Nucleus accumbens (tissue), 56 donors: ENCODE data around the gene SAMD14.

Experiments
- DNase-seq, 56 donors: peaks; one replicate each; lab custom pipeline; 2025; lab: John Stamatoyannopoulos, UW

SAMD14 gene

DNA sequence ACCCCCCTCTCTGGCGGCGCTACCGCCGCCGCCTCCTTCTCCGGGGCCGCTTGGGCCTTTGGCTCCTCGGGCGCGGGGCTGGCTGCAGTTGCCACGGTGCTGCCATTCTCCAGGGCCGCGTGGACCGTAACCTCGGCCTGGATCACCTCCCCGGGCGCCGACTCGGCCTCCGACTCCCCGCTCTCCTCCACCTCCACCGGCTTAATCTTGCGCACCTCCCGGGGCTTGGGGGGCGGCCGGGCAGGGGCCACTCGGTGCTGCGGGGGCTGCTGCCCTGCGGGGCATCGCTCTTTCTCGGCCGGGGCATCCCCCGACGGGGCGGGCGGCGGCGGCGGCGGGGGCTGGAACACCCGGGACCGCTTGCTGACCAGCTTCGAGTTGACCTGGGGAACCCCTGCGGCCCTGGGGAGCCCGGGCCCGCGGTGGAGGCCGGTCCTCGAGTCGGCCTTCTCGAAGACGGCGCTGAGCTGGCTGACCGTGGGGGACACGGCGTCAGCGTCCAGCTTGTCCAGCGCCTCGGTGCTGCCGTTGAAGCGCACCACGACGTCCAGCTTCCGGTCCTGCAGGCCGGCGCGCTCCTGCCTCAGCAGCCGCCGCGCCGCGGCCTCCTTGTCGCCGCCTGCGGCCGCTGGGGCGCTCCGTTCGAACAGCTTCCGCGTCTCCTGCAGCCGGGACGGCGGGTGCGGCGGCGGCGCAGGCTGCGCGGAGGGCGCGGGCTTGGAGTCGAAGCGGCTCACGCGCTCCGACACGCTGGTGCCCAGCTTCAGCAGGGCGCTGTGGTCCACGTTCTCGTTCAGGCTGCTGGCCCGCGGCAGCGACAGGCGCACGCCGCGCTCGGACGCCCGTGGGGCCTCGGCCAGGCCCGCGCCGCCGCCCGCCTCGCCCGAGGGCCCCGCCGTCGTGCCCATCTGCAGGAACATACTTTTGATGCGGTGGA lies 19.7 kb upstream of the SAMD14 start:
- DNase-seq: peak in 23 of 56 donors; percentile 14 to 57 (median 42)

DNA sequence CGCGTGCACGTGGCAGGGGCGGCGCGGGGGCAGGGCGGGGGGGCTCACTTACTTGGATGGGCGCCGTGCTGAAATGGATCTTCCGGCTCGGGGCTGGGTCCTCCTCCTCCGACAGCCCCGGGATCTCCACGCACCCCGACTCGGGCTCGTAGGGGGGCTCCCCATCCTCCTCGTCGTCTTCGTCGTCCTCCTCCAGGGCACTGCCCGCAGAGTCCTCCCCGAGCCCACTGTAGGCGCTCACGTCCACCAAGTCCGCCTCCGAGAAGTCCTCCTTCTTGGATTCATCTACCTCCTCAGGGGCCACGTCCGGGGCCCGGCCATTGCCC lies 19.1 kb upstream of the SAMD14 start:
- DNase-seq: peak in 3 of 56 donors; percentile 41 to 55 (median 55)

DNA sequence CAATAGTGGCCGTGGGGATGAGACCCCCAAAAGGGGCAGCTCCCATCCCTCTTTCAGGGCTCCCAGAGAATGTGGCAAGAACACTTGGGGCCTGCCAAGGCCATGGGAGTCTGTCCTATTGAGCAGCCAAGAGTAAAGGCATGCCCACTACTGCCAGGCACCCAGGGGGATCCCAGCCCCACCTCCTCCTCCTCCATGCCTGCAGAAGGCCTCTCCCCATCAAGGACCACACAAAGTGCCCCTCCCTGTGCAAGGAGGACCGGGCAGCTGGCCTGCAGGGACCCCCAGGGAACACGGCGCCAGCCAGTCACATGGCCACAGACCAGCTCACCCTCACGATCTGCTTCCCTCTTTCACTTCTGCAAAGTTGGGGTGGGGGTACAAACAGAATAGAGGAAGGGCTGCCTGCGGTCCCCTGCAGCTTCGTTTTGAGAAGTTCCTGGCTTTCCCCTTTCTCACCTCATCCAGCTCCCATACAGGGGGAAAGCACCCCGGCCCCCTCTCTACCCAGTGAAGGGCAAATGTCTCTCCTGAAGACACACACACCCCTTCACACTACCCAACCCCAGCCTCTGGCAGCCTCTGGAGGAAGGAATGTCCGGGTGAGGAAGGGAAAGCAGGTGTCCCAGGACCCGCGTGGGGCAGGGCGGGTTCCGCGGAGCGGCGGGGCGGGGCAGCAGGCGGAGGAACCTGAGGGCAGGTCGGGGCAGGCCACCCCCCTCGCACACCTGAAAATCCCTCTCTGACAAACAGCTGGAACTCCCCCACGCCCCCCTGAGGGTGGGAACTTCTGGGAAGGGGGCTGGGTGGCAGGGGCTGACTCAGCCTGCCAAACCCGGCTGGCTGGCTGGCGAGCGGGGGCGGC lies 18.5 kb upstream of the SAMD14 start:
- DNase-seq: peak in 45 of 56 donors; percentile 24 to 77 (median 56)

DNA sequence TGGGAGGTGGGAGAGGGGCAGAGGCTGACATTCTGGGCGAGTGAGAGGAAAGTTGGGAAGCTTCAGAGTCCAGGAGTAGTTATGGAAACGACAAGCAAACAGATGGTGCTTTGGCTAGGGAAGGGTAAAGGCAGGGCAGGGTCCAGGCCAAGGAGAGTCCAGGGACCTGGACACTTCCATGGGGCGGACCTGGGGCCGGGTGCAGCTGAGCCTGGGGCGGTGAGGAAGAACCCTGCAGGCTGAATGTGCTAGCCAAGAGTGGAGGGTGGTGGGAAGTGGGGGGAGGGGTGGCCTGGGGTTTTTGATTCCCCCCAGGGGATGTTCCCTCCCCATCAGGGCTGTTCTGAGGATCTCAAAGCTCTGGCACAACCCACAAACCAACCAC lies 17.9 kb upstream of the SAMD14 start:
- peak in 7 of 56 donors; percentile 31 to 68 (median 58) for DNase-seq

DNA sequence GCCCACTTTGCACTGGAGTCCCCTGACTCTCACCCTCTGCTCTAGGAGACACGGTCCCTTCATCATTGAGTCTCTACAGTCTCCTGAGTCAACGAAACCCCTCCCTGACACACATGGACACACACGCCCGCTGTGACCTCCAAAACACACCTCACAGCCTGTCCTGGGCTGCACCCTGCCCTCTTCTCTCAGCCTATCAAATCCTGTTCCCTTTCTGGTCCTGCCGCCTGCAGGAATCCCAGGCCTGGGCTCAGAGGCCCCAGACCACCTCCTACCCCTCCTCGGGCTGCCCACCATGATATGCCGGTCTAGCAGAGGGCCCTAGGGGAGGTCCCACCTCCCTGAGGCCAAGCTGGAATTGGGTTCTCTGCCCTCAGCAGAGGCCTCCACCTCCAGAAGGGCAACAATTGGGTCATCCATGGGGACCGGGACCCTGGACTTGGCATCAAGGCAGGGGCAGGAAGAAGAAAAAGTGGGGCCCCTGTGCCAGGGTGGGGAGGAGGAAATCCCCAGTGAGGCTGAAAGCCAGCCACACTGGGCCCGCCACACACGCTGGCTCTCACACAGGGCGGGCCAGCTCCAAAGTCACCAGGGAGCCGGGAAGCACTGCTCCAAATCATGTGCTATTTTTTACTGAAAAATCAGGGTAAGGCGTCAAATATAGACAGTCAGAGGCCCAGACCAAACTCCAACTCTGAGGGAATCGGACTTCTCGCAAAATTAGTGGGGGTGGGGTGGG lies 17.1 kb upstream of the SAMD14 start:
- peak in 3 of 56 donors; percentile 18 to 52 (median 19) for DNase-seq

DNA sequence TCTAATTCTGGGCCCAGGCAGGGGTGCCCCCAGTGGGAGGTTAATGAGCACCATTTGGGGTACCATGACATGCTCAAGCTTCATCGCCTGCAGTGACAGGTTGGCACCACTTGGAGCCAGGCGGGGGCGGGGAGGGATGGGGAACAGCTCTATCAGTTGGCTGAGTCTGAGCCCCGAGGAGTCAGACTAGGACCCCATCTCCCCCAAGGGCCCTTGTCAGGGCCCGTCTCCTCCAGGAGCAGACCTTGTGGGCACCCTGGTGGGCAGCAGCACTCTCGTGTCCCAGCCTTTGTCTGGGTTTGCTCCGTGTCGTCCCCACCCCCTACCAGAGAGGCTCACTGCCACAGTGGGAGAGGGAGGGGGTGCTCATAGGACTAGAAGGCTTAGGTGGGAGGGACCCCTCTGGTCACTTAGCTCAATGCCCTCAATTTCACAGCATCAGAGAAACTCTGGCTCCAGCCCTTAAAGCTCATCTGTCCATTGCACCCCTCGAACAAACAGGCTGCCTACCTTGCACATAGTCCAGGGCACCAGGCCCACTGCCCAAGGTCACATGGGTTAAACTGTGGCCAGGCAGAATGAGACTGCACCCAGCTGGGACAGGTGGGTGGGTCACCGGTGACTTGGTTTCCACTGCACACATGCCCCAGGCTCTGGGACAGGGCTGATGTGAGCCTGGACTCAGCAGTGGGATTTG lies 16.4 kb upstream of the SAMD14 start:
- DNase-seq: peak in 11 of 56 donors; percentile 10 to 45 (median 18)

DNA sequence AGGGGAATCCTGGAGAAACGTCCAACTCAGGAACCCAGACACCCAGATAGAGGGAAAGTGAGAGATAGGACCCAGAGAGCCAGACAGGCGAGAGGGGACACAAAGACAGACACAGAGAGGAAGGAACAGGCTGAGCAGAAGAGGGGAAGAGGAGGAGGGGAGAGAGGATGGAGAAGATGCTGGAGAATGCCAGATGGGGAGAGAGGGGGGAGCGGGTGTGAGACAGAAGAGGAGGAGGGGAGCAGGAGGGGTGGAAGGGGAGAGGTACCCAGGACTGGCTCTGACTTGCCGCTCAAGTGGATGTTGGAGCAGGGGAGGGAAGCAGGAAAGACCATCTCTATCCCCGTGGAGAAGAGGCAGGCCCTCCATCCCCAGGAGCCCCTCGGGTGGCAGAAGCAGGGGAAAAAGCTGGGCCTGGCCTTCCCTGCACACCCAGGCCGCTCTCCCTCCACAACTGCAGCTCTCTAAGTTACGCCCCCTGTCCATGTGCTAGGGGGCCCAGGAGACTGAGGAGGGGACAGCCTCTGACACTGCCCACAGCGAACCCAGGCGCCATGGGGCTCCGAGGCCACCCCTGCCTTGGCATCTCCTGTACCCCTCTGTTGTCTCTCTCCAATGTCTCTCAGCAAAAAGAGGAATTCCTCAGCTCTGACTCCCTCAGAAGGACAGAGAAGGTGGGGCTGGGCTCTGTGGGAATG lies 15.7 kb upstream of the SAMD14 start:
- DNase-seq: no peak

DNA sequence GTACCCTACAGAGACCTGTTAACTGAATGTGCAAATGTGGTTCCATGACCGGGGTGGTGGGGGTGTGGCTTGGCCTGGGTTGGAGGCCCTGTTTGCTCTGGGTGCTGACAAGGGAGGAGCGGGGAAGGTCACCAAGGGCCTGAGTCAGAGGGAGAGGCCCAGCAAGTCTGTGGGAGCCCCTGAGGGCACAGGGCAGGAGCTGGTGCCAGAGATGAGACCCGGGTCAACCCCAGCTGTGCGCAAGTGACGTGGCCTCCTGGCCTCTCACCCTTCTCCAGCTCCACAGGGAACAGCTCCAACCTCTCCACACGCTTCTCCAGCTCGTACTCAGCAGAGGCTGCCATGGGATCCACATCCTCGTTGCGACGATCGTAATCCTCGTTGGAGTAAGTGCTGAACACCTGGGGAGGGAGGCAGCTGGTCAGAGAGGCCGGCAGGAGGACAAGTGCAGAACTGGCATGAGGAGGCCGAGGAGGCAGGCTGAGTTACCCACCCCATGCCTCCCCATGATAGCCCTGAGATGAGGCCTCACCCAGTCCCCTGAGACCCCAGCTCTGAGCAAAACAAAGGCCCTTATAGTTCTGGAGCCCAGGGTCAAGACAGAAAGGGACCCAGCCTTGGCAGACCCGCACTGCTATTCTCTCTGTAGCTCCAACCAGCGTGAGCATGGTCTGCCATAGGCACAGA lies 15.0 kb upstream of the SAMD14 start:
- no peak for DNase-seq

DNA sequence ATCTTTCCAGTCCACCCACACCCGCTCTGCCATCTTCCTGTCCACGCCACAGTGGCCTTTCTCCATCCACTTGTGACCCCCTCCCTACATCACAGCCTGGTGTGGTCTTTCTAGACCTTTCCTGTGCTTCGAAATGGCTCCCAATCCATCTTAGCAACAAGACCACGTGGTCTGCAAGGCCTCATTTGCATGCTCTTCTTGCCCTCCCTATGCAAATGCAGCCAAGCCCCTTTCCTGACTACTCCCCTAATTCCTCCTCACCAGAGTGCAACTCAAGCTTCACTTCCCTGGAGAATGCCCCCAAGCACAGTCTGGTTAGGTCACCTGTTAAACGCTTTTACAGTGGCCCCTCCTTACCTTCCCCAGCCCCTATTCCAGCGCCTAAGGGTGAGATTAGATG lies 14.4 kb upstream of the SAMD14 start:
- no peak for DNase-seq

DNA sequence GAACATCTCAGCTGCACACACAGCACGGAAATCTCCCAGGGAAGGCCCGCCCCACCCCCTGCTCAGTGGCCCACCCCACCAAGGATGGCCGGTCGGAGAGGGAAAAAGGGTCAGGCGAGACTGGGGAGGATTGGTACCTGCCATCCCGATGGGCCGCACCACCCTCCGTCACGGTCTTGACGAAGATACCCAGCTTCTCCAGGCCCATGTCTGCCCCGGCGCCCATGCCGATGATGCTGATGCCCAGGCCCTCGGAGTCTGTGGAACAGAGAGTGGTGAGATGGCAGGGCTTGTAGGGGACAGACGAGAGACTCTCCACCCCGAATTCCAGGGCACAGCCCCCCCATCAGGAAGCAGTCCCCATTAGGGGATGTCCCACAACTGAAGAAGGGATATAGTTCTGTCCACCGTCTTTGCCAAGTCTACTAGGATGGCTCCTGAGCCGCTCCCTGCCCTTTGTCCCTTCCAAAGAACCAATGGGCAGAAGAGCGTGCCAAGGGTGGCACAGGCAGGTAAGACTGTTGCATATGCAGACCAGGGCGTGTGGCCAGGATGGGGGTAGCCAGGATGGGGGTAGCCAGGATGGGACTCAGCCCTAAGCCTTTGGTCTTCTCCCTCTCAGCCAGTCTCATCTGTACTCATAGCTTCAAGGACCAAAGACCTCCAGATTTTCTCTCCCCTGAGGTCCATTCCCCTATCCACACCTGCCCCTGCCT lies 13.7 kb upstream of the SAMD14 start:
- no peak for DNase-seq

DNA sequence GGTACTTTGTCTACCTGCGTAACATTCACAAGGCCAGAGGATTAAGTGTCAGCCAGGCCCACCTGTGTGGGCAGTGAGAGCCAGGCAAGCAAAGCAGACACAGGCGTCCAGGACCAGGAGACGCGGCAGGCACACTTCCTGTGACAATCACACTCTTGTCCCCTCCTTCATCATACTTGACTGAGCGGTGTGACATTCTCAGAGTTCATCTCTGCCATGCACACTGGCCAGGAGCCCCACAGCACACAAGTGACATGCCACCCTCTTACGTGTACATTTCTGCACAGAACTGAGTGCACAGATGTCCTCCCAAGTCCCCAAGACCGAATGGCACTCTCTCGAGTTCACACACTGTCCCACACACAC lies 11.8 kb upstream of the SAMD14 start:
- DNase-seq: no peak

DNA sequence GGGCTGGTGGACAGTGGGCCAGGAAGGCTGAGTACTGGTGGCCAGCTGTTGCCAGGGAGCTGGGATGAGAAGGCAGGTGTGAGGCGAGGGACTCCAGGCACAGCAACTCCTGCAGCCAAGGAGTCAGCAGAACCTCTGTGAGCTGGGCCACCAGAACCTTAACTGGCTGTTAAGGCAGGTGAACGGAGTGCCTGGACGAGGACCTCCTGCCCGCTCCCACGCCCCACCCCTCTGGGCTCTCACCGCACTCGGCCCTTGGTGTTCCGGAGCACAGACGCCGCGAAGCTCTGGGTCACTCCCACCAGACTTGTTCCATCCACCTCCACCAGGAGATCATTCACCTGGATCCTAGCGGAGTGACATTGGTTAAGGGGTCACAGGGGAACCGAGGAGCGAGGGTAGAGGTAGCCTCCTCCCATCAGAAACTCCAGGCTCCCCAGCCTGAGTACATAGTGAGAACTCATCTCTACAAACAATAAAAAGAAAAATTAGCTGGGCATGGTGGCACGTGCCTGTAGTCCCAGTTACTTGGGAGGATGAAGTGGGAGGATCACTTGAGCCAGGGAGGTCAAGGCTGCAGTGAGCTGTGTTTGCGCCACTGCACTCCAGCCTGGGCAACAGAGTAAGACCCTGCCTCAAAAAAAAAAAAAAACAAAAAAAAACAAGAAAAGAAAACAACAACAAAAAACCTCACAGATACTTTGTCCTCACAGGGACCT lies 11.2 kb upstream of the SAMD14 start:
- DNase-seq: no peak

DNA sequence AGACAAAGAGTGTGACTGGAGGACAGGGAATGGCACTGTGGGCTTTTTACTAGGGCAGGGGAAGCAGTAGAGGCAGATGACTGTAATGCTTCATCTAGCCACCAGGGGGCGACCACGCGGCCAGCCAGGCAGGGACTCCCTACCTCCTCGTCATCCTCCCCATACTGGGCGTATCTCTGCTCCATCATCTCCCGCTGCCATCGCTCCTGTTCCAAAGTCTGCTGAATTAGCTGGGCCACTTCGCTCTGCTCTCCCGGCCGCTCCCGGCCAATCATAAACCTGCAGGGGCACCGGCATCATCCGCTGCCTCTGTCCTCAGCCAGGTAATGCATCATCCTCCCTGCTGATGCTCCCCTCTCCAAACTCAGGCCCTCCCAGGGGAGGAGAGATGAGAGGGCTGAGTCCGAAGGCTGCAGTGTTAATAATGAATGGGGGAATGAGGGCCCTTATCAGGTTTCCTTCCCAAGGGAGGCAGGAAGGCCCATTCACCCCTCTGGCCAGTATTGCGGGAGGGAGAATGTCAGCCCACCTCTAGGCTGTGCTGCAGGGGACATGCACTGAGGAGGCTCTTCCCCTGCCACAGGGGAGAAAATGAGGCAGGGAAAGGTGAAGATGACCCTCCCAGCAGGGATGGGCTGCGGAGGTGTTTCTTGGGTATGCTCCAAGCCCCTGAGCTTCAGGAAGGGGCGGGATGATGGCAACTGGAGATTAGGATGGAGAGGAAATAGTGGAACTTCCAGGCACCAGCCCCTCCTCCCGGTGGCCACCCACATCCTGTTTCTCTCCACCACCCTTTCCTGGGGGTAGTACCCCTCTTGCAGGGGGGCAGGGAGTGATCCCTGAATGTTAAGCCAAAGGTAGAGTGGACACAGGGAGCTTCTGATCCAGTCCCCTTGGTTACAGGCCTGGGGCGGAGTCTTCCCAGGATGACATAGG lies 10.3 kb upstream of the SAMD14 start:
- DNase-seq: peak in 48 of 56 donors; percentile 22 to 85 (median 52)

DNA sequence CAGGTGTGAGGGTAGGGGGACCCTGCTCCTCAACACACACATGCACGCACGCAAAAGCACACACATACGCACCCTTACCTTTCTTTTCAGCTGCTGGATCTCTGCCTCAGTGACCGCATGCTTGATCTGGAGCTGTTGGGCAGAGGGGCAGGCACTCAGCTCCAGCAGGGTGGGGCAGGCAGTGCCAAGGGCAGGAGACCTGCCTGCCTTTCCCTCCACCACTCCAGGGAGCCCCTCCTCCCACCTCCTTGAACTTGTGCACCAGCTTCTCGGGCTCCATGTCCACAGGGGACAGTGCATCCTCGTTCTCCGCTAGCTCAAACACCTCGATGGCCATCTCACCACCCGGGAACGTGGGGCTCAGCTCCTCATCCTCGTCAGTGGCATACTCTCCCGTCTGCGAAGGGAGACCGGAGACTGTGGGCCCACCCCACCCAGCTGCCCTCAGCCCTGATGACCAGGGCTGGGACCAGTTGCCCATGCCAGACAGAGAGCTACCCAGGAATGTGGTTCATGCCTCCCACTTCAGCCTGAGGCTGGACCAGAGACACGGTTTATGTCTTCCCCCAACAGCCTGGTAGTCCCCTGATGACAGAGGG lies 9.3 kb upstream of the SAMD14 start:
- DNase-seq: no peak

DNA sequence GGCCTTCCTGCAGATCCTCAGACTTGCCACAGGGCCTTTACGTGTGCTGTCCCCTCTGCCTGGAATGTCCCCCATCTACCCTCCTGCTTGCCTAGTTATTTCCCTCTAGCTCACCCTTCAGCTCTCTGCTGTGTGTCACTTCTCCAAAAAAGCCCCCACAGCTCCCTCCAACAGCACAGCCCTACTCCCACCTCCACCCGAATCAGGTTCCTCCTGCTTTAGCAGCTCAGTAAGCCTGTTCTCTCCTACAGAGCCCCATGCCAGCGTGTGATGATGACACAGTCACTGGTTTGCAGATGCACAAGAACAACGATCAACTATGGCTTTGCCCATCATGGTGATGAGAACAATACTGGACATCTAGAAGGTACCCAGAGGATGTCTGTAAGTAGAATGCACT lies 7.1 kb upstream of the SAMD14 start:
- peak in 22 of 56 donors; percentile 14 to 75 (median 45) for DNase-seq

DNA sequence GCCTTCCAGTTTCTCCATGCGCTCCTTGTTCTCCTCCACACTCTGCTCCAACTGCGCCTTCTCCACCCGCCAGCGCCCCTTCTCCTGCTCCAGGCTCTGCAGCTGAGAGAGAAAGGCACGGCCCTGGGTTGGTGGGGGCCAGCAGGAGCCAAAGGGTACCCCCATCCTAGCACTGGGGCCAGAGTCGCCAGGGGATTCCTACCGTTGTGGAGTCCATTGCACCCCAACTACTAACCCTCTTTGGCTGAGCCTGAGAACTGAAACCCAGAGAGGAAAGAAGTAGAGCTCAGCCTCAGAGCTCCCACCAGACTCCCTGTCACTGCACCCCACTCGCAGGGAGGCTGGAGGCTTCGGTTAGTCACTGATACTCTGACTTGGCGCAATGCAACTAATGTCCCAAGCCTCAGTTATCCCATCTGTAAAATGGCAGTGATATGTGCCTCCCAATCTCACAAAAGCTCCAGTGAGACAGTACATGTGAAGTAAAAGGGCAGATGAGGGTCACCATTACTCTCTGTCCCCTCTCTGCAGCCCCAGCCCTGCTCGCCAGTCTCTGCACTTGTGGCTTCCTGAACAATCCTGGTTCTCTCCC lies 6.2 kb upstream of the SAMD14 start:
- DNase-seq: no peak
